HG03565 (cell line): ENCODE data around the gene KIF6.
"Not testable (repeated sequence)": the region's sequence is repeated elsewhere in the genome, so short reads cannot be mapped to it uniquely, and the experiment has no call there.

Experiments used
- ATAC-seq: cut with Tn5 transposase; IDR thresholded peaks from one replicate; pipeline ENCODE4 v1.9.1; 2021; ENCODE audit warnings: mild to moderate bottlenecking, moderate library complexity; ENCODE audit not compliant: unreplicated experiment

Gene KIF6

DNA sequence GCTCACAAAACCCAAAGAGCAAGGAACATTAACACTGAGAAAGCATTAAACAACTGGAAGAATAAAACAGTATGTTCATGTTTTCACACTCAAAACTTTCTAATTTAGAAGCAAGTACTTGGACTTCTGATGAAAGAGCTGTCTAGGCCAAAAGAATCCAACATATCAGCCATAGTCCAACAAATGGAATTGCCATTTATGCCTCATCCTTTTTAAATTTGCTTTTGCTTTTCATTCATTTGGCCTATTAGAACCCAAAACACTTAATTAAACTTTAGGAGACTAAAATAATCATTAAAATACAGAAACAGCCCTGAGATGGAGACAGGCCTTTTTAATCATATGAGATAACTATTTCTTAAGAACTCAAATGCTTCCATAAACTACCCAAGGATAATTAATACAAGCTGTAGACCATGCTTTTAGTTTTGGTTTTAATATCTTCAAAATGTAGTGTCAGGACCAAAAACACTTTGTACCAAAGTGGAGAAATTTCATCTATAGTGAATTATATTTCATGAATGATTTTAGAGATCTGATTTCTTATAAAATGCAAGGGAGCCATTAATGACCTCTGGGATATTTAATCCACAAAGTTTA is 166.5 kb downstream of the KIF6 start:
- no peak for ATAC-seq

DNA sequence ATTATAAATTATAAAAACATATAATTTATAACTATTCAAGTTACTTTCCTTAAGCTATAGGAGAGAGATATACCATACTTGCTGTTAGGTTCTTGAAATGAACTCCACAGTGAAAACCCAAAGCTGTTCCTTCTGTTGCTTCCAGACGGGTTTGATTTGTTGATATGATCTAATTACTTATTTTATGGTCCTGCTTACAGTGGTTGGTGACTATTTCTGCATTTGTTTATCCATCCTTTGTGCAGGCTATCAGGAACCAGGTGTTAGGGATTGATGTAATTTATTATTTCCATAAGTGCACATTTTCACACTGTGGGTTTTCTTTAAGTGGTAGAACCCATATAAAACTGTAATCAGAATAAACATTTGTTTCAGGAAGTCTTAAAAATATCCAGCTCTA is 167.1 kb downstream of the KIF6 start:
- ATAC-seq, result no peak

DNA sequence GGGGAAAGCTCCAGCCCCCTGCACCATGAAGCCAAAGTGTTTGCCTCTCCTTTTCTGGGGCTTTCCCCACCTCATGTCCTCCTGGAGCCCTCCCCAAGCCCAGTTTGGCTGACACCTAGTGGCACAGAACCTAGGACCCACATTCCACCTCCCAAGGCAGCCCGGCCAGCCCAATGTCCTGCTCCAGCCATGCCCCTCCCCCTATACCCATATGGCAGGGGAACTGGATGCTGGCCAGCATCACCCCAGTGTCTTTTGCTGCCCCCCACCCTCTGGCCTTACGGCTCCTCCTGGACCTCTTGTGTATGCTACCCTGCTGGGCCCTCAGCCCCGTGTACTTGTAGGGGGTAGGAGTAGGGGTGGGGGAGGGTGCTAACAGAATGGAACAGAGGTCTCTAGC is 170.1 kb downstream of the KIF6 start:
- no peak for ATAC-seq

DNA sequence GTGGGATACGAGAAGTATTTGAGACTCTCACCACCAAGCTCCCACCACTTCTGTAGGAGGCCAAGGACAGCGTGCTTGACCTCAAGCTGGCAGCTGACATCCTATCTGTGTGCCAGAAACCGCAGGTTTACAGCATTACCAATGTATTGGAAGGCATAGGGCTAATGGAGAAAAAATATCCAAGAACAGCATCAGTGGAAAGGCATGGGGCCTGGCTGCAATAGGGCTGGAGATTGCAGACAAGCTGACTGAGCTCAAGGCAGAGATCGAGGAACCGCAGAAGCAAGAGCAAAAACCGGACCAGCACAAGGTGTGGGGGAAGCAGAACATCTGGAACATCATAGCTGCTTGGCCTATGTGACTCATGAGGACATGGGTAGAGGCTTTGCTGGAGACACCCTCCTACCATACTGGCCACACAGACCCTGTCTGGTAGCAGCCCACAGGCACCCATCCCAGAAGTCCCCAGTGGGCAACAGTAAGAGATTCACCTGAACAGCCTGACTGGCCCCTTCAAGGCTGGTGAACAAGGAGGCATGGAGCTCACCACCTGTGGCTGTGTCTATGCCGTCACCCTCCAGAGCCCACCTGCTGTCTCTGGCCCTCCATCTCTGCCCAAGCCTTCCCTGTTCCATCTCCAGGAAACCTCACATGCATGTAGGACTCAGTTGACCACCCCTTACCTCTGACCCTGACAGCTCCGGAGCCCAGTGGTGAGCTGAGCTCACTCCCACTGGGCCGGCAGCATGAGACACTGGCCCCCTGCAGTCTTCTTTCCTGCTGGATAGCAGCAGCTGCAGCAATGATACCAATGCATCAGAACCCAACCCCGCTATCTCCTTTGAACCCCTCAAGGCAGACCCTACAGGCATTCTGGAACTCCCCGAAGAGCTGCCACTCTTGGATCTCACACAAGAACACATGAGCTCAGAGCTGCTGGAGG is 171.1 kb downstream of the KIF6 start:
- no peak for ATAC-seq

DNA sequence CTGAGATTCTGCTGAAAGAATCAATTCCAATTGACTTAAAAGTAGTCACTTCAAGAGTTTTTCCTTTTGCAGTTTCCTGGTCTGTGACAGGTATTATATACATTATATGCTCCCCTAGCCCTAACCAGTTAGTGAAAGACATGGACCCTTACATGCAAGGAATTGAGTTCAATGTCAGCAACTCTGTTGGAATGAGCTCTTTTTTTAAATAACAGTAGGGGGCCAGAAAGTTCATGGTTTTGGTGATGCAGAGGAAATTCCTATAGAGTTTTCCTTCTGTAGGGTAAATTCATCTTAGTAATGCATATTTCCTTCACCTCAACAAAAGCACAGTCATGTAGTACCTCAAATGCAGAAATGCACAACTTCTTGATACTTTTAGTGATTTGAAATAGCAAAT is 172.2 kb downstream of the KIF6 start:
- ATAC-seq, result no peak

DNA sequence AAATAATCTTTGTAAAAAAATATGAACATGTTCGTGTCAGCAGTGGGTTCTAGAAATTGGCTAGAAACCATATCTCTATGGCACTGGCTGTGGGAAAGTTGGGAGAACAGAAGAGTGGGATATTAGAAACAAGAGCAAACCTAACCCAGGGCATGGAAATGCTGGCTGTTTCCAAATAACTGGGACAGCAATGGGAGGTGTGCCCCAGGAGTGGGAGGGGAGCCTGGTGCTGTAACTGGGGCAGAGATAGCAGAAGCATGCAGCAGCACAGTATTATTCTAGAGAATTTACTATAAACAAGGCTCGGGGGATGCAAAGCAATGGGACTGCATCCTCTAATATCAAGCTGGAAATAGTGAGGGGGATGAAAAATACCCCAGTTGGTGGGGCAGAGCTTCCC is 175.0 kb downstream of the KIF6 start:
- no peak for ATAC-seq

DNA sequence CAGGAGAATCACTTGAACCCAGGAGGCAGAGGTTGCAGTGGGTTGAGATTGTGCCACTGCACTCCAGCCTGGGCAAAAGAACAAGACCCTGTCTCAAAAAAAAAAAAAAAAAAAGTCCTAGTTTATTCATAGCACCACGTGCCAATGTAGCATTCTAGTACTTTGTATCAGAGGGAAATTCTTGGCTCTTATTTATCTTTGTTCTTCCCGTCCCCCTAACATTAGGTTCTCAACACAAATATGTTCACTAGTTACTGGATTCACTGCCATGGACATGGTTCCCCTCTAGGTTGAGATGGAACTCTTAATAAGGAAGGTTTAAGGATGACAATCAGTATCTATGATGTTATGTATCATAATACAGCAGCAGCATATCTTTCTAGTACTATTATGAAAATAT is 178.5 kb downstream of the KIF6 start:
- no peak for ATAC-seq

DNA sequence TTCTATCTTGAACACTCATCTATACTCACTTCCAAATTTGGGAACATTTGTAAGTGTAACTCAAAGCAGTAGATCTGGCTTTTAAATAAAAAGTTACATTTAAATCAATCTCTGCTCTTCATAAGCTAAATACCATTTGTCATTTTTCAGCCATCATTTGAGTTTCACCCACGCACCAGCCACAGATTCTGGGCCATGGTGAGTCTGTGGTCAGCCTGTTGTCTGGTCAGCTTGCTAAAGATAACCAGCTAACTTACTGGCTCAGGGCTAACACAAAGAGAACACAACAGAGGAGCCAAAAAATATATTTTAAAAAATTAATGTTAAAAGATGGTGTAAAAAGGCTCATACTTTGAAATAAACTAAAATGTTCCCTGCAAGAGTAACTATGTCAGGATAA is 181.3 kb downstream of the KIF6 start:
- no peak for ATAC-seq

DNA sequence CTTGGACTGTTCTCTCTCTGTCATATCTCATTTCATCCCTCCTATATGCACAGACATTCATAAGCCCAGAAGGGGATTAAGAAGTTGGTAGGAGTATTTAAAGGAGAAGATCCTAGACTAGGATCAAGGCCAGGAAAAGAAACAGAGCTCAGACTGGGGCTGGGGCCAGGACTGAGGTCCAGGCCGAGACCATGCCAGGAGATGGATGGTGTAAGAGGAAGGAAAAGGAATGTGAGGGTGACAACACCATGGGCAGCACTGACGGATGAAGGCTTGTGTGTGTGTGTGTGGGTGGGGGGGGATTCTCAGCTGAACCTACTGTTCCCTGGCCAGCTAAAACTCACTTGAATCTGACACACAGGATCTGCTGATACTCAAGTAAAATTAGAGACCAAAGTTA is 182.1 kb downstream of the KIF6 start:
- ATAC-seq, result no peak

DNA sequence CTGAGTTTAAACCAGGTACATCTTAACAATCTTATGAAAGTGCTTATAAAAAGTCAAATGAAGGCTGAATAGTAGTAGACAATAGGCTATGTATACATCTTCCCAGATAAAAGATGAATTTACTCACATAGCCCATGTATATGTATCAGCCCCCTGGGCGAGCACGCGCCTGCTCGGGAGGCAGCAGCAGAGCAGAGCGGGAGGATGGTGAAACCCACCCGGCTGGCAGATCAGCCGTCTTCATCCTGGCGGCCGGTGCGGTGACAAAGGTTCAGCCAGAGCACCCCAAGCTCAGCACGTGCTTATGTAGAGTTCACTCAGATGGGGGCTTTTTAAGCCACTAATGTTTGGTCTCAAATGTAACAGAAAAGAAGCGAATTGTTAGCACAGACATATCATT is 184.8 kb downstream of the KIF6 start:
- ATAC-seq, result no peak

DNA sequence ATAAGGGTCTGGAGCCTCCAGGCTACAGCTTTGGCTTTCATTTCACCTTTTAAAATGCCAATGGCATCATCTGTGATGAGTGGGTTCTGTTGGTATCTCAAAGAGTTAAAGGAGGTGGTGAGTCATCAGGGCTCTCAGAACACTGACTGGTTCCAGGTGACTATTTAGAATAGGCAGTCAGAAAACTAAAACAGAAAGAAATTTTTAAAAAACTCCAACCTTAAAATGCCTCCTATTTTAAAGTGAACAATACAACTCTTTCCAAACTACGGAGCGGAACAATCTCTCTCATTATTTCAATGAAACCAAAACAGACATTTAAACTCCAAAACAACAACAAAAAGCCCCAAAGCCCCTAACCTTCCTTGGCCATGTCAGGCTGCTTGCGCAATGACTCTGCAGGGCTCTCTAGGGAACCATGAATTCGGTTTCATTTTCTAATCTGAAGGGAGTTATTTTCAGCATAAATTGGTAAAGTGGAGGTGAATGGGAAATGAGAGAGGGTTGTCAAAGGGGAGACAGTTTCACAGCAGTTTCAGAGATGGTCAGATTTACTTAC is 194.9 kb downstream of the KIF6 start:
- peak; percentile 99 for ATAC-seq

DNA sequence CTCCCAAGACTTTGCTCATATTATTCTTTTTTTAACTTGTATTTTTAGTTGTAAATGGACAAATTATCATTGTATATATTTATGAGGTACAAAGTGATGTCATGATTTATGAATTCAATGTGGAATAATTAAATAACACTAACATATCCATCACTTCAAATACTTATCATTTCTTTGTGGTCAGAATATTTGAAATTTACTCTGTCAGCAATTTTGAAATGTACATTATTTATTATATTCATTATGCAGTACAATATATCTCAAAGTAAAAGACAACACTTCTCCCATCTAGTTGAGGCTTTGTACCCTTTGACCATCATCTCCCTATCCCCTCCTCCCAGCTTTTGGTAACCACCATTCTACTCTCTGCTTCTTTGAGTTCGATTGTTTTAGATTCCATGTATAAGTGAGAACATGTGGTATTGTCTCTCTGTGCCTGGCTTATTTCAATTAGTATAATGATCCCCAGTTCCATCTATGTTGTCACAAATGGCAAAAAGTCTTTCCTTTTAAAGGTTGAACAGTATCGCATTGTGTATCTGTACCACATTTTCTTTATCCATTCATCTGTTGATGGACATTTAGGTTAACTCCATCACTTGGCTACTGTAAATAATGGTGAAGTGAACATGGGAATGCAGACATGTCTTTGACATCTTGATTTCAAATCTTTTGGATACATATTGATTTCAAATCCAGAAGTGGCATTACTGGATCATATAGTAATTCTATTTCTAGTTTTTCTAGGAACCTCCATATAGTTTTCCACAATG is 197.2 kb downstream of the KIF6 start:
- ATAC-seq, result no peak

DNA sequence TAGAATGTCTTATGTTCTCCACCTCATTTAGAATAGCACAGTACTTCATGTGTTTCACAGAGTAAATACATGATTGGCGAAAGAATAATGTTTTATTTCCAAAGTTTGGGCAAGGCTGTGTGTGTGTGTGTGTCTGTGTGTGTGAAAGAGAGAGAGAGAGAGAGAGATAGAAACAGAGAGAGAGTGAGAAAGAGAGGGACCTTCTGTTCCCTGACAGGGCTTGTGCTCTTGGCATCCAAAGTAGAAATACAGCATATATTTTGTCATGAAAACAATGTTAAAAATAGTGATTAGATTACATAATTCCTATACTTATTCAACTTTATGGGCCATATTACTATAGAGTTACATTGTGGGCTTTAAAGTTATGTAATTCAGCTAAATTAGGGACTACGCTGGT is 201.2 kb downstream of the KIF6 start:
- ATAC-seq, result no peak

DNA sequence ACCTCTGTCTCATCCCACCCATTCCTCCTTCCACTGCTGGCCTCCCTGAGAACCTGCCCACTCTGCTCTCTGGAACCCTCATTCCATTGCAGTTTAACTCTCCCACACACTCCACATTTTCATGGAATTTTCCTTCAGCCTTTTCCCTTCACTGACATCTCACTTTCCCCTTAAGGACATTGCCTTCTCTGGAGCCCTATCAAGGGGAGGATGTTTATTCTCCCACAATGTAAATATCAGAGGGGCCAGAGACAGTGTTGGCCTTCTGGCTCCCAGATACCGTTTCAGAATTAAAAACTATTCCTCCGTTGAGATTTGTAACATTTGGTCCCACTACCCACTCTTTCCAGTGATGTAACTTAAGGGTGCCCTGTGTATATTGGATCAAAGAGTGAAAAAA is 203.2 kb downstream of the KIF6 start:
- no peak for ATAC-seq

DNA sequence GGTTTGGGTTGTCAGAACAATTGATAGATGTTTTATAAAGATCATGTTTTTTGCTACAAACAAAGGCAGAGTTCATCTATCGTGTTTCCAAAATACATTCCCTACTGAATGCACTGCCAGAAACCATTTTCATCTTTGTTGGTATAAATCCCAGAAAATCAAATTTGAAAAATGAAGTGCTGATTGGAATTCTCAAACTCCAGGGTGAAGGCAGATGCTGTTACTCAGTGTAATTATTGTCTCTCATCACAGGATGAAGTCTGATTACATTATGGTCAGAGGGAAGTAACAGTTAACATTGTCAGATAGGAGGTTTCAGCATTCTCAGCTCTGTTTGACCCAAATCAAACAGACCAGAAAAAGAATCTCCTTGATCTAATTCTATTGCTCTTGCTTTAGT is 204.3 kb downstream of the KIF6 start:
- ATAC-seq, result no peak

DNA sequence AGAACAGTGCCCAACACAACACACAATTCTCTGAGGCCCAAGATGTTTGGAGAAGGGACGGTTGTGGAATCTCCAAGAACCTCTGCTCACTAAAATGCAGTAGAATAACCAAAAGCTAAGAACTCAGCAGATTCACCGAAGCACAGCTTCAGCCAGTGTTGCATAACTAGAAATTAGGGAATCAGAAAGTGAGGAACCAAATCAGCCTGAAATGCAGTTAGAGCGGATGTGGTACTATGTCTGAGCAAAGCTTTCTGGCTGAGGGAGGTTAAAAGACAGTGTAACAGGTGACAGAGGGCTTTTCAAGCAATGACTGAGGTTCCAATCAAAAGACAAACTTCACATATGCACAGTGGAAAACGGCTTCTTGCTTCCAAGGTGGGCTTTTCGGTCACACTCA is 204.8 kb downstream of the KIF6 start:
- ATAC-seq, result no peak

DNA sequence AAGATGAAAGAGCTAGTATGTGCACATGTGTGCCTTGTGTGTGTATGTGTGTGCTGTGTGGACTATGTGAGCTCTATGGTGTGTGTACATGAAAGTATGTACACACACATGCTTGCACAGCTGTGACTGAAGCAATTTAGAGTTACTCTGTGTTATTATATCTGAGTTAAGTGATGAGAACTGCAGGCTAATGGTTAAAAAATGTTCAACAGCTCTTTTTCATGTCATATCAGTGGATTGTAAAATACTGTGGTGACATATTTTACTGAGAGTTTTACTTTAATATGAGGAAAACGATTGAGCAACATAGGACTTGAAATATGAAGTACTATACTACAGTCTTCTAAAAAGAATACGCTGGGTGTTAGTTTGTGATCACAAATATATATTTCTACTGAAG is 207.0 kb downstream of the KIF6 start:
- ATAC-seq, result no peak

DNA sequence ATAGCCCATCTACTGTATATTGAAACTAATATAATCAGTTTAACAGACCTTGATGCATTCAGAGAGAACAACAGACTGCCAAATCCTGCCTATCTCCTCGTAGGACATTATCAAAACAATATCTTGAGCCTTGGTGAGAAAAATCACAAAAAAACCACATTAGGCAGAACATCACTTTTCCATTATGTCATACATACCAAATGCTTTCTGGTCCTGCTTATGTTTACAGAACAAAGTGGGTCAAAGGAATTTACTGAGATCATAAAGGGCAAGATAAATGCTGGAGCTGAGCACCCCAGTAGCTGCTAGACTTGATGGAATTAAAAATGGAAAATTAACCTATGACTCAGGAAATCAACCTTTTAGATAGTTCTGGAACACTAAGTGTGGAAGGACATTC is 207.5 kb downstream of the KIF6 start:
- no peak for ATAC-seq

DNA sequence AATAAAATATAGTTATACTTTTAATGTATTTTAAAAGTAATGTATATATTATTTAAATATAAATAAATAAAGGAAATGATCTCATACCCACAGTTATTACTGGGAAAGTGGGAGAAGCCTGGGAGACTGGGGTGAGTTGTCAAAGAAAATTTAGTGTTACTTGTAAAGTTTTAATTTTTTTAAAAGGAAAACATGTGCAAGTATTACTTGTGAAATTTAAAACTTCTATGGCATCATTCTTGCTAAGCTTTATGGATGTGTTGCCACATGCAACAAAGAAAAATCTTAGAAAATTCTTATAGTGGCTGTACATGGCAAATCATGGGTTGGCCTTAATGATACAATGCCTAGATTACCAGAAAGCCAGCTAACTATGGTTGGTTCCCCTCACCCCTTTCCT is 208.7 kb downstream of the KIF6 start:
- ATAC-seq, result no peak

DNA sequence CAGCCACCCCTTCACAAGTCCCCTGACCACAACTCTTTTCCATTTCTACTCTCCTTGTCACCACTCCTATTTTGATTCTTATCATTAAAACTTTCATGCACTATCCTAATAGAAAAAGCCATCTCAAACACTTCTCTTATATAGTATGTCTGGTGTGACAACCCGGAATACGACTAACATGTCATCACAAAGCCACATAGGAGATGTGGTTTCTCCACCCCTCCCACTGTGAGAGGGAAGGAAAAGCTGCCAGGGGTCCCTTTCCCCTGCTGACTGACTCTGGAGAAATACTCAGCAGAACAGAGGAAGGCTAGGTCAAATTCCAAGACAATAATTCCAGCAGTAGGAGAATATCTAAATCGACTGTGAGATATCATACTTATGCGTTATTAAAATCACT is 209.7 kb downstream of the KIF6 start:
- no peak for ATAC-seq

DNA sequence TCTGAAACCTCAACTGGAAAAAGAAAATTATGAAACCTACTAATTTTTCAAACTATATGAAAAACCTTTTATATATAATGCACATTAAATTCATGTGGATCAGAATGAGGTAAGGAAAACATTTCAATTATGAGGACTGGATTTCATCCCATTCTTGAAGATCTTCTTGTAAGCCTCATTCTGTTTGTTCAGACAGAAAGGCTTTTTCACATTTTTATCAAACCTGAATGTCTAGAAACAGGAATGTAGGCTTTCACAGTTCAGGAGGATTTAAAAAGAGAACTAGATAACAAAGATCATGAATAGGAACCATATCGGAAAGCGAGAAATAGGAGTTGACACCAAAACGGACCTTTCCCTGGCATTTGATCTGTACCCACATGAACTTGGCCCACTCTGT is 210.2 kb downstream of the KIF6 start:
- ATAC-seq, result no peak

DNA sequence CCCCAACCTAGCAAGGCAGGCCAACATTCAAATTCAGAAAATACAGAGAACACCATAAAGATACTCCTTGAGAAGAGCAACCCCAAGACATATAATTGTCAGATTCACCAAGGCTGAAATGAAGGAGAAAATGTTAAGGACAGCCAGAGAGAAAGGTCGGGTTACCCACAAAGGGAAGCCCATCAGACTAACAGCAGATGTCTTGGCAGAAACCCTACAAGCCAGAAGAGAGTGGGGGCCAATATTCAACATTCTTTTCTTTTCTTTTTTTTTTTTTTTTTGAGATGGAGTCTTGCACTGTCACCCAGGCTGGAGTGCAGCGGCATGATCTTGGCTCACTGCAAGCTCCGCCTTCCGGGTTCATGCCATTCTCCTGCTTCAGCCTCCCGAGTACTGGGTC is 215.4 kb downstream of the KIF6 start:
- ATAC-seq, result not testable (repeated sequence)
